Measurements from ENCODE around the gene PRDM10.
"Not testable (repeated sequence)": the region's sequence is repeated elsewhere in the genome, so short reads cannot be mapped to it uniquely, and the experiment has no call there.

The PRDM10 gene

DNA sequence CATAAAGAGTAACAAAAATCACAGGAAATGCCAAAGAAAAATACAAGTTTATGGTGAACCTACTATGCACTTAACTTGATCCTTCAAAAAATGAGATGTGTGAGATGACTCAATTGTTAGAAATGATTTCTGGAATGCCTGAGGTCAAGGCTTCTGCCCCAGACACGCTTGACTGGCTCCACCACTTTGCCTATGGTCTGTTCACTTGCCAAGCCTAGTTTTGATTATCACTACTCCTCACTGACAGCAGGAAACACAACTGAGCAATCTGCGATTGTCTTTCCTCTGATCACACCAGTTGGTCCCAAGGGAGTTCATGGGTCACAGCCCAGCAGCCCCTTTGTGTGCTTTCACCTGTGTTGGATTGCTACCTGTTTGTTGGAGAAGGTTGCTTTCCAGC lies 20.6 kb upstream of the PRDM10 start:
- no peak overlapping the region for H3K4me3 ChIP-seq (ENCODE audit: low read depth, low read length)
- ChIA-PET CTCF (no interaction called here), POLR2A (interaction anchor here (1.7 kb wide), 1 partner anchor 19 kb away, joined by 3 read pairs; no protein-coding TSS in a partner anchor)
- TF ChIP-seq, protein P1, sequence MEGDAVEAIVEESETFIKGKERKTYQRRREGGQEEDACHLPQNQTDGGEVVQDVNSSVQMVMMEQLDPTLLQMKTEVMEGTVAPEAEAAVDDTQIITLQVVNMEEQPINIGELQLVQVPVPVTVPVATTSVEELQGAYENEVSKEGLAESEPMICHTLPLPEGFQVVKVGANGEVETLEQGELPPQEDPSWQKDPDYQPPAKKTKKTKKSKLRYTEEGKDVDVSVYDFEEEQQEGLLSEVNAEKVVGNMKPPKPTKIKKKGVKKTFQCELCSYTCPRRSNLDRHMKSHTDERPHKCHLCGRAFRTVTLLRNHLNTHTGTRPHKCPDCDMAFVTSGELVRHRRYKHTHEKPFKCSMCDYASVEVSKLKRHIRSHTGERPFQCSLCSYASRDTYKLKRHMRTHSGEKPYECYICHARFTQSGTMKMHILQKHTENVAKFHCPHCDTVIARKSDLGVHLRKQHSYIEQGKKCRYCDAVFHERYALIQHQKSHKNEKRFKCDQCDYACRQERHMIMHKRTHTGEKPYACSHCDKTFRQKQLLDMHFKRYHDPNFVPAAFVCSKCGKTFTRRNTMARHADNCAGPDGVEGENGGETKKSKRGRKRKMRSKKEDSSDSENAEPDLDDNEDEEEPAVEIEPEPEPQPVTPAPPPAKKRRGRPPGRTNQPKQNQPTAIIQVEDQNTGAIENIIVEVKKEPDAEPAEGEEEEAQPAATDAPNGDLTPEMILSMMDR (IDR thresholded peaks at IDR 0.05; ENCODE audit: insufficient read depth, low read length, missing control alignments) = no peak
- no peak for DNase-seq (ENCODE audit: low read depth, low spot score)

- ChIA-PET POLR2A (interaction anchor here (1.7 kb wide), 1 partner anchor 19 kb away, joined by 3 read pairs; no protein-coding TSS in a partner anchor), CTCF (no interaction called here)
- H3K4me3 ChIP-seq (ENCODE audit: low read depth, low read length) = no peak overlapping the region
- TF ChIP-seq, protein P1 (IDR thresholded peaks at IDR 0.05; ENCODE audit: insufficient read depth, low read length, missing control alignments) = no peak
- no peak for DNase-seq (ENCODE audit: low read depth, low spot score)
These were observed 20.2 kb upstream of the PRDM10 start for GRCh38 chr11:130022799-130023198.

DNA sequence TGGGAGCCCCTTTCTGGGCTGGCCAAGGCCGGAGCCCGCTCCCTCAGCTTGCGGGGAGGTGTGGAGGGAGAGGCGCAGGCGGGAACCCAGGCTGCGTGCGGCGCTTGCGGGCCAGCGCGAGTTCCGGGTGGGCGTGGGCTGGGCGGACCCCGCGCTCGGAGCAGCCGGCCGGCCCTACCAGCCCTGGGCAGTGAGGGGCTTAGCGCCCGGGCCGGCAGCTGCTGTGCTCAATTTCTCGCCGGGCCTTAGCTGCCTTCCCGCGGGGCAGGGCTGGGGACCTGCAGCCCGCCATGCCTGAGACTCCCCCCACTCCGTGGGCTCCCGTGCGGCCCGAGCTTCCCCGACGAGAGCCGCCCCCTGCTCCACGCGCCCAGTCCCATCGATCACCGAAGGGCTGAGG lies 19.0 kb upstream of the PRDM10 start:
- H3K4me3 ChIP-seq (ENCODE audit: low read depth, low read length); DNase-seq (ENCODE audit: low read depth, low spot score); CTCF ChIA-PET: not testable (repeated sequence)
- POLR2A ChIA-PET = interaction anchor here (0.6 to 1.7 kb wide), 2 partner anchors 18 to 369 kb away, joined by 3 read pairs; no protein-coding TSS in a partner anchor

- TF ChIP-seq, protein P1 (IDR thresholded peaks at IDR 0.05; ENCODE audit: insufficient read depth, low read length, missing control alignments) = no peak
- no peak for DNase-seq (ENCODE audit: low read depth, low spot score)
- POLR2A ChIA-PET = interaction anchor here (1.5 kb wide), 1 partner anchor 17 kb away, joined by 5 read pairs; no protein-coding TSS in a partner anchor
- CTCF ChIA-PET = no interaction called here
- no peak overlapping the region for H3K4me3 ChIP-seq (ENCODE audit: low read depth, low read length)
These were observed 17.7 kb upstream of the PRDM10 start for GRCh38 chr11:130020323-130020722.

DNA sequence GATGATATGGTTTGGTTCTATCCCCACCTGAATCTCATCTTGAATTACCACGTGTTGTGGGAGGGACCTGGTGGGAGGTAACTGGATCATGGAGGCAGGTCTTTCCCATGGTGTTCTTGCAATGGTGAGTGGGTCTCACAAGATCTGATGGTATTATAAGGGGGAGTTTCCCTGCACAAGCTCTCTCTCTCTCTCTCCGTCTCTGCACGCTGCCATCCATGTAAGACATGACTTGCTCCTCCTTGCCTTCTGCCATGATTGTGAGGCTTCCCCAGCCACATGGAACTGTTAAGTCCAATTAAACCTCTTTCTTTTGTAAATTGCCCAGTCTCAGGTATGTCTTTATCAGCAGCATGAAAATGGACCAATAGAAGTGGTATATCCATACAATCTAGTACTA lies 13.2 kb upstream of the PRDM10 start:
- POLR2A ChIA-PET; H3K4me3 ChIP-seq (ENCODE audit: low read depth, low read length); DNase-seq (ENCODE audit: low read depth, low spot score); CTCF ChIA-PET: not testable (repeated sequence)

- H3K4me3 ChIP-seq (ENCODE audit: low read depth, low read length) = no peak overlapping the region
- DNase-seq (ENCODE audit: low read depth, low spot score) = no peak
- TF ChIP-seq, protein P1 (IDR thresholded peaks at IDR 0.05; ENCODE audit: insufficient read depth, low read length, missing control alignments) = no peak
- ChIA-PET POLR2A (no interaction called here), CTCF (no interaction called here)
These were observed 5.7 kb upstream of the PRDM10 start for GRCh38 chr11:130008326-130008725.

GRCh38 chr11:130006929-130007328 lies 4.3 kb upstream of the PRDM10 start:
- ChIA-PET POLR2A (no interaction called here), CTCF (interaction anchor here (1.6 kb wide), 1 partner anchor 125 kb away, joined by 5 read pairs; no protein-coding TSS in a partner anchor)
- no peak overlapping the region for H3K4me3 ChIP-seq (ENCODE audit: low read depth, low read length)
- DNase-seq (ENCODE audit: low read depth, low spot score) = no peak
- TF ChIP-seq, protein P1 (IDR thresholded peaks at IDR 0.05; ENCODE audit: insufficient read depth, low read length, missing control alignments) = no peak

Measured in AG04449 (cell line).